OCI-LY7 (cell line): ENCODE data around the gene HBM. TPM values are rescaled to one million over a fixed set of nuclear protein-coding genes. Genes with fewer than 3 reads are reported as not detected.

ENCODE experiments used
- BruUV-seq: library from RNA; stranded (reverse); fragments of 400-500 nt; replicated peaks from 2 replicates; lab custom pipeline; 2021; lab: Mats Ljungman, UMichigan
- CTCF ChIA-PET: fragments of 300-600 bp; sonication (Branson Sonifier 250); formaldehyde crosslinking; loops from one replicate; lab custom pipeline; 2022; ENCODE audit warnings: antibody characterized with exemption; ENCODE audit not compliant: unreplicated experiment; lab: Charles Lee
- POLR2A ChIA-PET: fragments of 300-600 bp; sonication (Branson Sonifier 250); formaldehyde crosslinking; loops from one replicate; lab custom pipeline; 2022; ENCODE audit warnings: antibody characterized with exemption; lab: Charles Lee
- DNase-seq: peaks from one replicate; pipeline ENCODE4 v3.0.0-alpha.2; 2015; ENCODE audit warnings: low spot score
- H2AFZ ChIP-seq: fragments of 200-600 bp; sonication (generic), shearing (Covaris generic); 2 replicates; pipeline ENCODE4 v1.6.1; 2014; ENCODE audit warnings: mild to moderate bottlenecking, antibody characterized with exemption, low read length, moderate library complexity
- H3K27ac ChIP-seq: fragments of 200-600 bp; sonication (generic); 2 replicates; pipeline ENCODE4 v1.5.1; 2014; ENCODE audit warnings: mixed run types, low read depth, mild to moderate bottlenecking, moderate library complexity, low read length, inconsistent platforms; ENCODE audit not compliant: poor library complexity, severe bottlenecking
- H3K36me3 ChIP-seq: fragments of 200-600 bp; sonication (generic); 2 replicates; pipeline ENCODE4 v1.6.1; 2014; ENCODE audit warnings: mild to moderate bottlenecking, antibody characterized with exemption, low read length, moderate library complexity, mixed read lengths; ENCODE audit not compliant: insufficient read depth
- H3K4me1 ChIP-seq: fragments of 200-600 bp; sonication (generic); 2 replicates; pipeline ENCODE4 v1.5.1; 2014; ENCODE audit warnings: mild to moderate bottlenecking, low read length; ENCODE audit not compliant: insufficient read depth, poor library complexity, severe bottlenecking
- H3K4me2 ChIP-seq: fragments of 200-600 bp; sonication (generic); 2 replicates; pipeline ENCODE4 v1.6.1; 2014; ENCODE audit warnings: mild to moderate bottlenecking, low read length
- H3K4me3 ChIP-seq: fragments of 200-600 bp; sonication (generic); 2 replicates; pipeline ENCODE4 v1.5.1; 2014; ENCODE audit warnings: mild to moderate bottlenecking, low read depth, low read length; ENCODE audit not compliant: poor library complexity, severe bottlenecking
- H3K79me2 ChIP-seq: fragments of 200-600 bp; sonication (generic); 2 replicates; pipeline ENCODE4 v1.6.1; 2016; ENCODE audit warnings: low read depth, mild to moderate bottlenecking, low read length, moderate library complexity, mixed read lengths; ENCODE audit not compliant: insufficient read depth
- H3K9me2 ChIP-seq: fragments of 200-600 bp; sonication (generic); 2 replicates; pipeline ENCODE4 v1.6.1; 2016; ENCODE audit warnings: mild to moderate bottlenecking, low read length, mixed read lengths; ENCODE audit not compliant: insufficient read depth
- H3K9me3 ChIP-seq: fragments of 200-600 bp; sonication (generic); 2 replicates; pipeline ENCODE4 v1.6.1; 2014; ENCODE audit warnings: mild to moderate bottlenecking, mixed run types, low read length, mixed read lengths
- H4K20me1 ChIP-seq: fragments of 200-600 bp; sonication (generic); 2 replicates; pipeline ENCODE4 v1.6.1; 2014; ENCODE audit warnings: mild to moderate bottlenecking, antibody characterized with exemption, low read length, moderate library complexity, mixed read lengths; ENCODE audit not compliant: insufficient read depth
- CTCF ChIP-seq: fragments of 200-600 bp; sonication (generic); conservative IDR thresholded peaks from 2 replicates; pipeline ENCODE4 v1.5.1; 2014; ENCODE audit warnings: mild to moderate bottlenecking, antibody characterized with exemption, low read length, moderate library complexity, mixed read lengths
- EZH2phosphoT487 ChIP-seq: fragments of 200-600 bp; sonication (generic); IDR thresholded peaks from 2 replicates; pipeline ENCODE4 v1.6.1; 2018; ENCODE audit warnings: low read depth, borderline replicate concordance, mild to moderate bottlenecking, mixed run types, antibody characterized with exemption, low read length, moderate library complexity, mixed read lengths
- intact Hi-C: fragments of 100-400 bp; cut with micrococcal nuclease; formaldehyde crosslinking; loops from one replicate; pipeline ENCODE4 v1.10.0; 2022; ENCODE audit not compliant: unreplicated experiment
- total RNA-seq, 2 experiments: library from RNA; depleted of rRNA in 1 of 2; stranded (reverse); fragments of >200 nt in 1 of 2; shearing (Covaris generic) in 1 of 2; gene quantifications; 2 replicates each; pipeline ENCODE4 v1.2.3, GENCODE V29; 2014 to 2022

The HBM gene
- total RNA-seq, 2 experiments from 2014 or later: not detected

GRCh38 chr16:164827-165538, 795 bp upstream of the HBM start:
- CTCF ChIA-PET: no interaction called here
- POLR2A ChIA-PET: no interaction called here
- no peak for TF ChIP-seq CTCF
- no peak for TF ChIP-seq EZH2phosphoT487
- intact Hi-C loops: no loop called here
- Histone ChIP-seq H3K4me1 (no peaks in the 10 kb centered on the region), H3K79me2 (no peaks in the 10 kb centered on the region), H2AFZ (no peak overlapping the region), H3K9me3 (no peaks in the 10 kb centered on the region), H3K9me2 (no peaks in the 10 kb centered on the region), H3K27ac (no peak overlapping the region), H3K36me3 (no peaks in the 10 kb centered on the region), H3K4me2 (no peak overlapping the region), H3K4me3 (no peak overlapping the region), H4K20me1 (no peaks in the 10 kb centered on the region)
- DNase-seq: no peak
- no TSS peak for BruUV-seq

GRCh38 chr16:166375-167121, 770 bp downstream of the HBM start:
- H3K9me2 ChIP-seq: no peaks in the 10 kb centered on the region
- H3K79me2 ChIP-seq: no peaks in the 10 kb centered on the region
- intact Hi-C loops: no loop called here
- BruUV-seq: no TSS peak
- H2AFZ ChIP-seq: no peak overlapping the region
- DNase-seq: no peak
- no peak overlapping the region for H3K27ac ChIP-seq
- H3K4me2 ChIP-seq: no peak overlapping the region
- ChIA-PET CTCF (no interaction called here), POLR2A (no interaction called here)
- H4K20me1 ChIP-seq: no peaks in the 10 kb centered on the region
- H3K4me1 ChIP-seq: no peaks in the 10 kb centered on the region
- no peak for TF ChIP-seq CTCF
- no peak for TF ChIP-seq EZH2phosphoT487
- H3K36me3 ChIP-seq: no peaks in the 10 kb centered on the region
- no peak overlapping the region for H3K4me3 ChIP-seq
- no peaks in the 10 kb centered on the region for H3K9me3 ChIP-seq
